GM13977 (cell line): ENCODE results near the gene TECPR1.

ENCODE experiments used
- DNase-seq: peaks from one replicate; pipeline ENCODE4 v3.0.0; 2012; ENCODE audit warnings: low spot score
- in situ Hi-C: fragments of 300-500 bp; cut with MboI; formaldehyde crosslinking; loops from one replicate; pipeline ENCODE4 v1.12.0; 2022; ENCODE audit warnings: low sequenced_read_pairs, low pct_unique_long_range_greater_than_20kb, mixed read lengths, inconsistent platforms; ENCODE audit not compliant: unreplicated experiment
- TF ChIP-seq, protein P1 (sequence below): IDR thresholded peaks from 2 replicates; pipeline ENCODE4 v1.5.1; 2012; ENCODE audit warnings: mild to moderate bottlenecking, control low read depth; ENCODE audit not compliant: insufficient read depth; ENCODE audit errors: extremely low read depth, missing control alignments

The TECPR1 gene

GRCh38 chr7:98280791-98281756, 29.0 kb upstream of the TECPR1 start, which contains the start of gene BRI3:
TSS of gene BRI3 (plus strand) at chr7:98281686. CDS start at chr7:98281796, 110 bp downstream.
- DNase-seq, result peak; percentile 98
- in situ Hi-C loops, result no loop called here
- TF ChIP-seq, protein P1, sequence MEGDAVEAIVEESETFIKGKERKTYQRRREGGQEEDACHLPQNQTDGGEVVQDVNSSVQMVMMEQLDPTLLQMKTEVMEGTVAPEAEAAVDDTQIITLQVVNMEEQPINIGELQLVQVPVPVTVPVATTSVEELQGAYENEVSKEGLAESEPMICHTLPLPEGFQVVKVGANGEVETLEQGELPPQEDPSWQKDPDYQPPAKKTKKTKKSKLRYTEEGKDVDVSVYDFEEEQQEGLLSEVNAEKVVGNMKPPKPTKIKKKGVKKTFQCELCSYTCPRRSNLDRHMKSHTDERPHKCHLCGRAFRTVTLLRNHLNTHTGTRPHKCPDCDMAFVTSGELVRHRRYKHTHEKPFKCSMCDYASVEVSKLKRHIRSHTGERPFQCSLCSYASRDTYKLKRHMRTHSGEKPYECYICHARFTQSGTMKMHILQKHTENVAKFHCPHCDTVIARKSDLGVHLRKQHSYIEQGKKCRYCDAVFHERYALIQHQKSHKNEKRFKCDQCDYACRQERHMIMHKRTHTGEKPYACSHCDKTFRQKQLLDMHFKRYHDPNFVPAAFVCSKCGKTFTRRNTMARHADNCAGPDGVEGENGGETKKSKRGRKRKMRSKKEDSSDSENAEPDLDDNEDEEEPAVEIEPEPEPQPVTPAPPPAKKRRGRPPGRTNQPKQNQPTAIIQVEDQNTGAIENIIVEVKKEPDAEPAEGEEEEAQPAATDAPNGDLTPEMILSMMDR, result no peak

GRCh38 chr7:98280296-98280695, 28.3 kb upstream of the TECPR1 start:
- DNase-seq, result no peak
- TF ChIP-seq, protein P1, result no peak
- in situ Hi-C loops, result no loop called here

GRCh38 chr7:98278936-98279335, 26.9 kb upstream of the TECPR1 start:
- in situ Hi-C loops, result no loop called here
- DNase-seq, result no peak
- TF ChIP-seq, protein P1, result no peak

GRCh38 chr7:98278408-98278807, 26.4 kb upstream of the TECPR1 start:
- in situ Hi-C loops, result no loop called here
- TF ChIP-seq, protein P1, result no peak
- DNase-seq, result no peak

DNA sequence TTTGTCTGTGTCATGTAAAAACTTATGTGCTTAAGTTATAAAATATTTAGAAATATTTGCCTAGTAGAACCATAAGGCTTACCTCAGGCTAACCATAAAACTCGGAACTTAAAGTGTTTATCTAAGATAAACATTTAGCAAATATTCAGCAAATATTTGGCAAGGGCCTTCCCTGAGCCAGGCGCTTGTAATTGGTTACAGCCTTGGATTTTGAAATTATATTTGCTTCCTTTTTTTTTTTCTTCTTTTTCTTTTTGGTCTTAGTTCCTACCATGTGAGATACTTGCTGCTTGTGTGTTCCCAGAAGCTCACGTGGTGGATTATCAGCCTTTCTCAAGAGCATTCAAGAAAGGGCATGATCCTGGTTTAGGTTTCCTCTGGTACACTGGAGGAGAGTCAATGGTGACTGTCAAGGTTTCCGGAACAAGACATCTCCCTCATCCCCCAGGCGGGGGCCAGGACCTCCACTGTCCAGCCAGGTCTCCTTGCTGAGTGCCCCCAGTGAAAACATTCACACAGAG, 24.3 kb upstream of the TECPR1 start:
- DNase-seq, result no peak
- TF ChIP-seq, protein P1, result no peak
- in situ Hi-C loops, result no loop called here

DNA sequence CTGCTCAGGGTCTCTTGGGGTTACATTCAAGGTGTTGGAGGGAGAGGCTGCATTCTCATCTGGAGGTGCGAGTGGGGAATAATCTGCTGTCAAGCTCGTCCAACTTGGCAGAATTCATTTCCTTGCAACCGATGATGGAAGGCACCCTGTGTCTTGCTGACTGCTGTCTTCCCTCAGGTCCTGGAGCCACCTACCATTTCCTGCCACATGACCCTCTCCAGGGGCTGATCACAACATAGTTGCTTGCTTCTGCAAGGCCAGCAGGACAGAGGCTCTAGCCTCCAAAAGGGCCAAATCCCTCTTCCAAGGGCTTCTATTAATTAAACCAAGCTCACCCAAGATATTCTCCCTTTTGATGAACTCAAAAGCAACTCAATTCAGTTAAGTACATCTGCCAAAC, 15.3 kb upstream of the TECPR1 start:
- DNase-seq, result no peak
- in situ Hi-C loops, result no loop called here
- TF ChIP-seq, protein P1, result no peak
